ENCODE results near the gene MYO5C. TPM values are rescaled to one million over a fixed set of nuclear protein-coding genes. Genes with fewer than 3 reads are reported as not detected.

The MYO5C gene
- total RNA-seq, 2 experiments from 2014 or later, result 0.42 to 0.69 TPM

DNA sequence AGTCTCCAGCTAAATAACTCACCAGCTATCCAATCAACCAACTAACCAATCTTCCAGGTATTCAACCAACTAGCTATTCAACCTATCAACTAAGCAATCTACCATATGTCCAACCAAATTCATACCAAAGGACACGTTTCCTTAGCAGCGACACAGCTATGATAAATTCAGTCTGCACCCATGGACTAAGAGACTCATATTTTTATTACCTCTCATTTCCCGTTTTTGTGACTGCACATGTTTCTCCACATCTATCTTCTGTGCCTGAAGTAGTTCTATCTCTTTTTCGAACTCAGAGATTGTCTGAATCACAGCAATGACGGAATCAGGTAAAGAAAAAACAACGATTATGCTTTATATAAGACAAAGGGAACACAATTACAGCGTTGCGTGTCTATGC lies 70.4 kb downstream of the MYO5C start:
- DNase-seq, result no peak
- CTCF ChIA-PET, result interaction anchor here (0.6 to 4.7 kb wide), 14 partner anchors 10 to 244 kb away, joined by 3 to 48 read pairs (median 4); no protein-coding TSS in a partner anchor
- POLR2A ChIA-PET, result no interaction called here
- no peaks in the 10 kb centered on the region for H3K9me3 Mint-ChIP-seq (ENCODE audit: low read depth)
- no peak for ATAC-seq
- intact Hi-C loops (cut with DNase I, micrococcal nuclease), result loop anchor here in 1 of 2 experiments (5.0 kb wide), 1 partner anchor 43 kb away; no protein-coding TSS in a partner anchor
- H3K27ac Mint-ChIP-seq, result no peak overlapping the region
- H3K4me1 Mint-ChIP-seq, result peaks cover 21% of the 10 kb centered on the region
- H3K36me3 Mint-ChIP-seq (ENCODE audit: low read depth), result no peaks in the 10 kb centered on the region
- H3K27me3 Mint-ChIP-seq, result no peaks in the 10 kb centered on the region
- no peak overlapping the region for H3K4me3 Mint-ChIP-seq

DNA sequence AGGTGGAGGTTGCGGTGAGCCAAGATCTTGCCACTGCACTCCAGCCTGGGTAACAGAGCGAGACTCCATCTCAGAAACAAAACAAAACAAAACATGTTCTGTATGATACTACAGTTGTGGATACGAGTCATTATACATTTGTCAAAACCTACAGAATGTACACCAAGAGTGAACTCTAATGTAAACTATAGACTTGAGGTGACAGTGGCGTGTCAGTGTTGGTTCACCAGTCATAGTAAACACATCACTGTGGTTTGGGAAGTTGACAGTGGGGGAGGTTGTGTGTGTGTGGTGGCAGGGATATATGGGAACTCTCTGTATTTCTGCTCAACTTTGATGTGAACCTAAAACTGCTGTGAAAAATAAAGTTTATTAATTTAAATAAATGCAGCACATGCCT lies 71.4 kb downstream of the MYO5C start:
- ChIA-PET CTCF (interaction anchor here (1.0 to 4.7 kb wide), 10 partner anchors 8 to 66 kb away, joined by 3 to 23 read pairs (median 4); no protein-coding TSS in a partner anchor), POLR2A (no interaction called here)
- H3K27me3 Mint-ChIP-seq, result no peaks in the 10 kb centered on the region
- H3K27ac Mint-ChIP-seq, result no peak overlapping the region
- DNase-seq, result peak; percentile 43
- peaks cover 21% of the 10 kb centered on the region for H3K4me1 Mint-ChIP-seq
- no peaks in the 10 kb centered on the region for H3K36me3 Mint-ChIP-seq (ENCODE audit: low read depth)
- no peaks in the 10 kb centered on the region for H3K9me3 Mint-ChIP-seq (ENCODE audit: low read depth)
- intact Hi-C loops (cut with DNase I, micrococcal nuclease), result loop anchor here in 1 of 2 experiments (1.0 kb wide), 1 partner anchor 242 kb away; no protein-coding TSS in a partner anchor
- peak; percentile 51 for ATAC-seq
- H3K4me3 Mint-ChIP-seq, result no peak overlapping the region

- ATAC-seq (peak; percentile 62), DNase-seq (no peak)
- peak overlapping the region; percentile 67 for H3K4me3 Mint-ChIP-seq
- H3K27me3 Mint-ChIP-seq, result no peaks in the 10 kb centered on the region
- intact Hi-C loops (cut with DNase I, micrococcal nuclease), result no loop called here
- no peaks in the 10 kb centered on the region for H3K9me3 Mint-ChIP-seq (ENCODE audit: low read depth)
- H3K36me3 Mint-ChIP-seq (ENCODE audit: low read depth), result no peaks in the 10 kb centered on the region
- H3K4me1 Mint-ChIP-seq, result peaks cover 19% of the 10 kb centered on the region
- POLR2A ChIA-PET, result no interaction called here
- CTCF ChIA-PET, result interaction anchor here (1.7 to 3.2 kb wide), 3 partner anchors 13 to 43 kb away, joined by 7 to 11 read pairs (median 7); no protein-coding TSS in a partner anchor
- peak overlapping the region; percentile 84 for H3K27ac Mint-ChIP-seq
Observed at GRCh38 chr15:52221730-52222129, 73.9 kb downstream of the MYO5C start.

- ChIA-PET CTCF (interaction anchor here (1.5 to 3.2 kb wide), 4 partner anchors 10 to 42 kb away, joined by 4 to 11 read pairs (median 7); no protein-coding TSS in a partner anchor), POLR2A (interaction anchor here (0.8 kb wide), 1 partner anchor 9 kb away, joined by 6 read pairs; no protein-coding TSS in a partner anchor)
- DNase-seq (no peak), ATAC-seq (peak; percentile 20)
- Mint-ChIP-seq H3K27ac (peak overlapping the region; percentile 86), H3K27me3 (no peaks in the 10 kb centered on the region), H3K4me3 (peak overlapping the region; percentile 67), H3K36me3 (ENCODE audit: low read depth) (no peaks in the 10 kb centered on the region), H3K4me1 (peaks cover 19% of the 10 kb centered on the region), H3K9me3 (ENCODE audit: low read depth) (no peaks in the 10 kb centered on the region)
- intact Hi-C loops (cut with DNase I, micrococcal nuclease), result no loop called here
Observed at GRCh38 chr15:52220937-52221660, 74.5 kb downstream of the MYO5C start.

GRCh38 chr15:52220251-52220650 lies 75.4 kb downstream of the MYO5C start:
- peaks cover 19% of the 10 kb centered on the region for H3K4me1 Mint-ChIP-seq
- no peak overlapping the region for H3K27ac Mint-ChIP-seq
- intact Hi-C loops (cut with DNase I, micrococcal nuclease), result no loop called here
- CTCF ChIA-PET, result interaction anchor here (1.5 to 3.2 kb wide), 4 partner anchors 9 to 41 kb away, joined by 4 to 11 read pairs (median 7); no protein-coding TSS in a partner anchor
- no peaks in the 10 kb centered on the region for H3K36me3 Mint-ChIP-seq (ENCODE audit: low read depth)
- POLR2A ChIA-PET, result interaction anchor here (0.8 kb wide), 1 partner anchor 10 kb away, joined by 6 read pairs; no protein-coding TSS in a partner anchor
- H3K4me3 Mint-ChIP-seq, result no peak overlapping the region
- ATAC-seq (no peak), DNase-seq (no peak)
- no peaks in the 10 kb centered on the region for H3K27me3 Mint-ChIP-seq
- H3K9me3 Mint-ChIP-seq (ENCODE audit: low read depth), result no peaks in the 10 kb centered on the region

DNA sequence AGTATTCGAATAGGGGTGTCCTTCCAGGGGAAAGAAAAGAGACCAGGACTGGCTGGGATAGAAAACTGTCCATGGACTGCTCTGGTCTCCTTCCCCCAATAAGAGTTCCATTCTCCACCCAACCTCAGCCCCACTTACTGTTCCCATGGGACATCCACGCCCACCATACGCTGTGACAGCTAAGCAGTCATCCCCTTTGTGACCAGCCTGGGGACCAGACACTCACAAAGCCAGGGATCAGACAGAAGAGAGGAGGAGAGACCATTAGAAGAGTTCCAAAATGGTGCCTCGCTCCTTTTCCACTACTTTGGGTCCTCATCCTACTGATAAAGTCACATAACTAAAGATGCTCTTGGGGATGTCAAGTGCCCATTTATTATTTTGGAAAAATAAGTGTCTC lies 76.8 kb downstream of the MYO5C start:
- Mint-ChIP-seq H3K27ac (no peak overlapping the region), H3K36me3 (ENCODE audit: low read depth) (no peaks in the 10 kb centered on the region), H3K4me1 (peaks cover 19% of the 10 kb centered on the region), H3K9me3 (ENCODE audit: low read depth) (no peaks in the 10 kb centered on the region), H3K4me3 (no peak overlapping the region), H3K27me3 (no peaks in the 10 kb centered on the region)
- DNase-seq, result no peak
- ChIA-PET CTCF (no interaction called here), POLR2A (no interaction called here)
- intact Hi-C loops (cut with DNase I, micrococcal nuclease), result no loop called here
- ATAC-seq, result no peak

GRCh38 chr15:52218371-52218770 lies 77.2 kb downstream of the MYO5C start:
- no peak overlapping the region for H3K27ac Mint-ChIP-seq
- H3K36me3 Mint-ChIP-seq (ENCODE audit: low read depth), result no peaks in the 10 kb centered on the region
- CTCF ChIA-PET, result no interaction called here
- H3K9me3 Mint-ChIP-seq (ENCODE audit: low read depth), result no peaks in the 10 kb centered on the region
- POLR2A ChIA-PET, result no interaction called here
- no peaks in the 10 kb centered on the region for H3K27me3 Mint-ChIP-seq
- intact Hi-C loops (cut with DNase I, micrococcal nuclease), result no loop called here
- no peak for ATAC-seq
- H3K4me3 Mint-ChIP-seq, result no peak overlapping the region
- DNase-seq, result no peak
- H3K4me1 Mint-ChIP-seq, result peaks cover 19% of the 10 kb centered on the region

DNA sequence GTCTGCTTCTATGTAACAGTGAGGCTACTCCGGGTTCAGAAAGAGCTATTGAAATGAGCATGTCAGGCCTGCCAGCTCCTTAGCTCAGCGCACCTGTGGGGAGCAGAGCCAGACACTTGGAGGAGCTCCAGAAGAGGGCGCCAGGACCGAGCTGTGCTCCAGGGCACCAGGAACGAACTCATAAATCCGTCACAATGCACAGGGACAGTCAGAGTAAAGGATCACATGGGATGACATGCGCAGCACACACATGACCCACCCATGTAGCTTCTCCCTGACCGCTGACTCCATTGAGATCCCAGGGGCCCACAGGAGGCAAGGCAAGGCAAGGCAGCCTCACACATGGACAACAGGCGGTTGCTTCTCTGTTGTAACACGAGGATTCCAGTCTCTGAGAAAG lies 78.4 kb downstream of the MYO5C start:
- no peak overlapping the region for H3K4me3 Mint-ChIP-seq
- no peaks in the 10 kb centered on the region for H3K9me3 Mint-ChIP-seq (ENCODE audit: low read depth)
- intact Hi-C loops (cut with DNase I, micrococcal nuclease), result no loop called here
- H3K27me3 Mint-ChIP-seq, result no peaks in the 10 kb centered on the region
- POLR2A ChIA-PET, result no interaction called here
- H3K4me1 Mint-ChIP-seq, result peaks cover 14% of the 10 kb centered on the region
- DNase-seq, result peak; percentile 59
- CTCF ChIA-PET, result interaction anchor here (0.7 to 4.5 kb wide), 5 partner anchors 9 to 39 kb away, joined by 3 to 48 read pairs (median 5); no protein-coding TSS in a partner anchor
- ATAC-seq, result peak; percentile 61
- H3K27ac Mint-ChIP-seq, result no peak overlapping the region
- no peaks in the 10 kb centered on the region for H3K36me3 Mint-ChIP-seq (ENCODE audit: low read depth)

DNA sequence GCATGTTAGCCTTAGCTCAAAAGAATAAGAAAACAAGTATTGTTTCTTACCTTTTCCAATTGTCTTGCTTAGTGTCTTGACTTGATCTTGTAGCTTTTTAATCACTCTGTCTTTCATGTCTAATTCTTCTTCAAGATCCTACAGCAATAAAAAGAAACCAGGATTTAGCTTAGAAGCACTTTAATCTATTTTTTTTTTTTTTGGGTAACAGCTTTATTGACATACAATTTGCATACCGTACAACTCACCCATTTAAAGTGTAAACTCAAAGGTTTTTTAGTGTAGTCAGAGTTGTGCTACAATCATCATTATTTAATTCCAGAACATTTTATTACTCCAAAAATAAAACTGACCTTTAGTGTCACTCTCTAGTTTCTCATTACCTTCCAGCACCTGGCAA lies 81.1 kb downstream of the MYO5C start:
- intact Hi-C loops (cut with DNase I, micrococcal nuclease), result no loop called here
- POLR2A ChIA-PET, result interaction anchor here (1.0 kb wide), 1 partner anchor 35 kb away, joined by 3 read pairs; no protein-coding TSS in a partner anchor

GRCh38 chr15:52213206-52213605 lies 82.4 kb downstream of the MYO5C start:
- Mint-ChIP-seq H3K9me3 (ENCODE audit: low read depth) (no peaks in the 10 kb centered on the region), H3K27ac (no peak overlapping the region), H3K4me3 (no peak overlapping the region), H3K4me1 (no peaks in the 10 kb centered on the region), H3K27me3 (no peaks in the 10 kb centered on the region), H3K36me3 (ENCODE audit: low read depth) (no peaks in the 10 kb centered on the region)
- ChIA-PET CTCF (interaction anchor here (0.8 to 4.5 kb wide), 4 partner anchors 13 to 48 kb away, joined by 3 to 48 read pairs (median 6); no protein-coding TSS in a partner anchor), POLR2A (no interaction called here)
- intact Hi-C loops (cut with DNase I, micrococcal nuclease), result no loop called here
- no peak for DNase-seq
- ATAC-seq, result no peak

More for the DNA sequence above, 81.1 kb downstream of the MYO5C start:
- CTCF ChIA-PET, result interaction anchor here (0.6 to 4.5 kb wide), 11 partner anchors 8 to 326 kb away, joined by 3 to 48 read pairs (median 4); no protein-coding TSS in a partner anchor
- H3K4me3 Mint-ChIP-seq, result no peak overlapping the region
- H3K27me3 Mint-ChIP-seq, result no peaks in the 10 kb centered on the region
- H3K9me3 Mint-ChIP-seq (ENCODE audit: low read depth), result no peaks in the 10 kb centered on the region
- no peak for ATAC-seq
- no peaks in the 10 kb centered on the region for H3K36me3 Mint-ChIP-seq (ENCODE audit: low read depth)
- no peaks in the 10 kb centered on the region for H3K4me1 Mint-ChIP-seq
- no peak overlapping the region for H3K27ac Mint-ChIP-seq
- DNase-seq, result no peak

- ChIA-PET CTCF (interaction anchor here (0.5 to 3.2 kb wide), 38 partner anchors 9 to 525 kb away, joined by 3 to 18 read pairs (median 4); partner anchors contain the start of gene LEO1), POLR2A (no interaction called here)
- intact Hi-C loops (cut with DNase I, micrococcal nuclease), result loop anchor here in 1 of 2 experiments (1.0 to 2.0 kb wide), 2 partner anchors 28 to 46 kb away; no protein-coding TSS in a partner anchor
- ATAC-seq (peak; percentile 99), DNase-seq (peak; percentile 88)
- Mint-ChIP-seq H3K9me3 (ENCODE audit: low read depth) (no peaks in the 10 kb centered on the region), H3K27ac (no peak overlapping the region), H3K4me3 (no peak overlapping the region), H3K4me1 (no peaks in the 10 kb centered on the region), H3K27me3 (no peaks in the 10 kb centered on the region), H3K36me3 (ENCODE audit: low read depth) (no peaks in the 10 kb centered on the region)
Observed at GRCh38 chr15:52208306-52208946, 87.2 kb downstream of the MYO5C start.
